ENCODE data around the gene ABTB2. TPM values are rescaled to one million over a fixed set of nuclear protein-coding genes. Genes with fewer than 3 reads are reported as not detected.

Gene ABTB2
- polyA plus RNA-seq, 1 of the 3 experiments (the other 2 are of a cell fraction), result 7.8 TPM

DNA sequence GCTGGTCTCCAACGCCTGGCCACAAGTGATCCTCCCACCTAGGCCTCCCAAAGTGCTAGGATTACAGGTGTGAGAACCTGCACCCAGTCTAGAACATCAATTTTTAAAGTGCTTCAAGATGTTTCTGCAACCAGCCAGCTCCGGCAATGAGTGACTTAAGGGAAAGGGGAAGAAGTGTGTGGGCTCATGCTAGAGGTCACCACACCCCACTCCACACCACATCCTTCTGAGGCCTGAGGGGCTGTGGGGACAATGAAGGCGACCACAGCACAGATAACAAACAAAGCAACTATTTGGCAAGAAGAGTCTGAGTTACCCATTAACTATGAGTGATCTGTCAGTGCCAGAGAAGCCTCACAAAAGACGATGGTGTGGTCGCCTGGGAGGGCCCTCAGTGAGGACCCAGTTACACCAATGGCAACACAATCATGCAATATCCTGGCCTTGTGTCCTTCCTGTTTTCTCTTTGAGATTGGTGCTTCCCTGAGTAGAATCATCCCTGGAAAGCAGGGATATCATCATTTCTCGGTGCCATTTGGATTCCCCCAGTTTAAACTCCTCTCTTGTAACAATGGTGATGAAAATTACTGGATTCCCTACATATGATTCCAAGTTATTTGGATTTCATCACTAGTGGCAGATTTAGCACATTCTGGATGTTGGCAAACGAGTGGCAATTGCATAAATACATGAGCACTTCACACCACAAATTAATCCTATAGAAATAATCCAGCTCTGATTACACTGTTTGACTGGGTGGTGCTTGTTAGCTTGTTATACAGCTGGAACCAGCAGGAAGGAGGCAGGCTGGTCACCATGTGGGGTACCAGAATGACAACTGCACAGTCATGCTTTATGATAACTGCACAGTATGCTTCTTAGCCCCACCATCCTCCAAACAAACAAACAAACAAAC lies 18.4 kb downstream of the ABTB2 start:
- H3K4me1 ChIP-seq (ENCODE audit: control insufficient read depth in 1 of 2, insufficient read depth in 2 of 2, low read depth in 1 of 2, low read length in 1 of 2), result peaks cover 18 to 30% of the 10 kb centered on the region in 2 experiments; a peak in 3 of 4 replicates
- no peaks in the 10 kb centered on the region for H3K36me3 ChIP-seq (replicated peaks in 1 of 2; ENCODE audit: control insufficient read depth in 1 of 2, insufficient read depth in 2 of 2, low read length in 1 of 2)
- H4K20me1 ChIP-seq (ENCODE audit: insufficient read depth), result no peaks in the 10 kb centered on the region
- ChIA-PET CTCF (interaction anchor here (5.3 kb wide), 1 partner anchor 165 kb away, joined by 26 read pairs; no protein-coding TSS in a partner anchor), POLR2A (no interaction called here)
- no peak overlapping the region for H3K27ac ChIP-seq (ENCODE audit: low read depth in 2 of 2, low read length in 1 of 2)
- H3K9me2 ChIP-seq, result no peaks in the 10 kb centered on the region
- TF ChIP-seq YY1 (IDR thresholded peaks at IDR 0.05; ENCODE audit: low read depth) (no peak), EP300 (IDR thresholded peaks at IDR 0.05; ENCODE audit: borderline replicate concordance in 1 of 2, low read depth in 1 of 2, low read length in 1 of 2) (no peak), MEF2A (IDR thresholded peaks at IDR 0.05; ENCODE audit: borderline replicate concordance, low read depth) (no peak), RCOR1 (IDR thresholded peaks at IDR 0.05; ENCODE audit: low read length) (no peak), POLR2AphosphoS5 (IDR thresholded peaks at IDR 0.05; ENCODE audit: low read depth, low read length) (no peak), FOXJ3 (CRISPR knock-in tag; IDR thresholded peaks at IDR 0.05) (no peak), RXRA (IDR thresholded peaks at IDR 0.05; ENCODE audit: borderline replicate concordance, low read depth) (no peak), ELF1 (IDR thresholded peaks at IDR 0.05) (no peak), NFIC (IDR thresholded peaks at IDR 0.05; ENCODE audit: borderline replicate concordance) (no peak), GATA2 (CRISPR knock-in tag; IDR thresholded peaks at IDR 0.05) (no peak)
- TF ChIP-seq, protein P1, sequence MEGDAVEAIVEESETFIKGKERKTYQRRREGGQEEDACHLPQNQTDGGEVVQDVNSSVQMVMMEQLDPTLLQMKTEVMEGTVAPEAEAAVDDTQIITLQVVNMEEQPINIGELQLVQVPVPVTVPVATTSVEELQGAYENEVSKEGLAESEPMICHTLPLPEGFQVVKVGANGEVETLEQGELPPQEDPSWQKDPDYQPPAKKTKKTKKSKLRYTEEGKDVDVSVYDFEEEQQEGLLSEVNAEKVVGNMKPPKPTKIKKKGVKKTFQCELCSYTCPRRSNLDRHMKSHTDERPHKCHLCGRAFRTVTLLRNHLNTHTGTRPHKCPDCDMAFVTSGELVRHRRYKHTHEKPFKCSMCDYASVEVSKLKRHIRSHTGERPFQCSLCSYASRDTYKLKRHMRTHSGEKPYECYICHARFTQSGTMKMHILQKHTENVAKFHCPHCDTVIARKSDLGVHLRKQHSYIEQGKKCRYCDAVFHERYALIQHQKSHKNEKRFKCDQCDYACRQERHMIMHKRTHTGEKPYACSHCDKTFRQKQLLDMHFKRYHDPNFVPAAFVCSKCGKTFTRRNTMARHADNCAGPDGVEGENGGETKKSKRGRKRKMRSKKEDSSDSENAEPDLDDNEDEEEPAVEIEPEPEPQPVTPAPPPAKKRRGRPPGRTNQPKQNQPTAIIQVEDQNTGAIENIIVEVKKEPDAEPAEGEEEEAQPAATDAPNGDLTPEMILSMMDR (IDR thresholded peaks at IDR 0.05), result no peak
- TF ChIP-seq, protein P2, sequence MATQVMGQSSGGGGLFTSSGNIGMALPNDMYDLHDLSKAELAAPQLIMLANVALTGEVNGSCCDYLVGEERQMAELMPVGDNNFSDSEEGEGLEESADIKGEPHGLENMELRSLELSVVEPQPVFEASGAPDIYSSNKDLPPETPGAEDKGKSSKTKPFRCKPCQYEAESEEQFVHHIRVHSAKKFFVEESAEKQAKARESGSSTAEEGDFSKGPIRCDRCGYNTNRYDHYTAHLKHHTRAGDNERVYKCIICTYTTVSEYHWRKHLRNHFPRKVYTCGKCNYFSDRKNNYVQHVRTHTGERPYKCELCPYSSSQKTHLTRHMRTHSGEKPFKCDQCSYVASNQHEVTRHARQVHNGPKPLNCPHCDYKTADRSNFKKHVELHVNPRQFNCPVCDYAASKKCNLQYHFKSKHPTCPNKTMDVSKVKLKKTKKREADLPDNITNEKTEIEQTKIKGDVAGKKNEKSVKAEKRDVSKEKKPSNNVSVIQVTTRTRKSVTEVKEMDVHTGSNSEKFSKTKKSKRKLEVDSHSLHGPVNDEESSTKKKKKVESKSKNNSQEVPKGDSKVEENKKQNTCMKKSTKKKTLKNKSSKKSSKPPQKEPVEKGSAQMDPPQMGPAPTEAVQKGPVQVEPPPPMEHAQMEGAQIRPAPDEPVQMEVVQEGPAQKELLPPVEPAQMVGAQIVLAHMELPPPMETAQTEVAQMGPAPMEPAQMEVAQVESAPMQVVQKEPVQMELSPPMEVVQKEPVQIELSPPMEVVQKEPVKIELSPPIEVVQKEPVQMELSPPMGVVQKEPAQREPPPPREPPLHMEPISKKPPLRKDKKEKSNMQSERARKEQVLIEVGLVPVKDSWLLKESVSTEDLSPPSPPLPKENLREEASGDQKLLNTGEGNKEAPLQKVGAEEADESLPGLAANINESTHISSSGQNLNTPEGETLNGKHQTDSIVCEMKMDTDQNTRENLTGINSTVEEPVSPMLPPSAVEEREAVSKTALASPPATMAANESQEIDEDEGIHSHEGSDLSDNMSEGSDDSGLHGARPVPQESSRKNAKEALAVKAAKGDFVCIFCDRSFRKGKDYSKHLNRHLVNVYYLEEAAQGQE (IDR thresholded peaks at IDR 0.05; ENCODE audit: low read depth, low read length), result no peak
- TF ChIP-seq, protein P3, sequence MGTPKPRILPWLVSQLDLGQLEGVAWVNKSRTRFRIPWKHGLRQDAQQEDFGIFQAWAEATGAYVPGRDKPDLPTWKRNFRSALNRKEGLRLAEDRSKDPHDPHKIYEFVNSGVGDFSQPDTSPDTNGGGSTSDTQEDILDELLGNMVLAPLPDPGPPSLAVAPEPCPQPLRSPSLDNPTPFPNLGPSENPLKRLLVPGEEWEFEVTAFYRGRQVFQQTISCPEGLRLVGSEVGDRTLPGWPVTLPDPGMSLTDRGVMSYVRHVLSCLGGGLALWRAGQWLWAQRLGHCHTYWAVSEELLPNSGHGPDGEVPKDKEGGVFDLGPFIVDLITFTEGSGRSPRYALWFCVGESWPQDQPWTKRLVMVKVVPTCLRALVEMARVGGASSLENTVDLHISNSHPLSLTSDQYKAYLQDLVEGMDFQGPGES (IDR thresholded peaks at IDR 0.05; ENCODE audit: low read depth, low read length), result no peak
- H3K4me2 ChIP-seq, result no peak overlapping the region
- 65% methylated on average over 7 of the region's 7 CpGs for WGBS (ENCODE audit: low lambda C conversion rate)
- H3K9me3 ChIP-seq, result no peaks in the 10 kb centered on the region
- H3F3A ChIP-seq (replicated peaks; ENCODE audit: insufficient read depth), result peaks cover 2% of the 10 kb centered on the region
- no peak overlapping the region for H3K9ac ChIP-seq
- no peaks in the 10 kb centered on the region for H3K79me2 ChIP-seq (ENCODE audit: insufficient read depth)
- DNase-seq, result no peak
- no peak overlapping the region for H2AFZ ChIP-seq (ENCODE audit: low read depth)
- no peak overlapping the region for H3K4me3 ChIP-seq (ENCODE audit: low read depth in 2 of 2, low read length in 1 of 2)
- H3K27me3 ChIP-seq (ENCODE audit: insufficient read depth), result no peaks in the 10 kb centered on the region

Measured in SK-N-SH (cell line).